D721Med (cell line): Measurements from ENCODE around the gene EEPD1.

Experiments used
- DNase-seq: peaks from one replicate; pipeline ENCODE4 v3.0.0; 2011; ENCODE audit warnings: low spot score; ENCODE audit not compliant: insufficient read length
- FAIRE-seq: peaks from 2 replicates; lab custom pipeline; 2011; peaks lifted over from hg19 to GRCh38; lab: Jason Lieb, UNC
- TF ChIP-seq, protein P1 (sequence below): IDR thresholded peaks from 2 replicates; pipeline ENCODE4 v1.5.1; 2012; ENCODE audit warnings: mild to moderate bottlenecking, control low read depth; ENCODE audit not compliant: insufficient read depth; ENCODE audit errors: missing control alignments

The EEPD1 gene

DNA sequence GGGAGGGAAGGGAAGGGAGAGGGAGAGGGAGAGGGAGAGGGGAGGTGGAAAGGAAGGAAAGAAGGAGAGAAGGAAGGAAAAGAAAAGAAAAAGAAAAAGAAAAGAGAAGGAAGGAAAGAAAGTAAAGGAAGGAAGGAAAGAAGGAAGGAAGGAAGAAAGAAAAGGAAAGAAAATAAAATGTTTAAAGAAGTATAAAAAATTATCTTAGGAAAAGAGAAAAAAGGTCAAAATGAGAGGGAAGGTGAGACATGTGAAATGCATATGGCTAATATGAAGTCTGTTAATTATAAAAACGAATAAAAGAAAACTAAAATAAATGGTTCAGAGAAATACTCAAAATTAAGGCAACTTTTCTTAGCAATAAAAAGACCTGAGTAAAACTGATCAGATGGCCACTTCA lies 190.5 kb downstream of the EEPD1 start:
- FAIRE-seq (no peak), DNase-seq (no peak)
- TF ChIP-seq, protein P1, sequence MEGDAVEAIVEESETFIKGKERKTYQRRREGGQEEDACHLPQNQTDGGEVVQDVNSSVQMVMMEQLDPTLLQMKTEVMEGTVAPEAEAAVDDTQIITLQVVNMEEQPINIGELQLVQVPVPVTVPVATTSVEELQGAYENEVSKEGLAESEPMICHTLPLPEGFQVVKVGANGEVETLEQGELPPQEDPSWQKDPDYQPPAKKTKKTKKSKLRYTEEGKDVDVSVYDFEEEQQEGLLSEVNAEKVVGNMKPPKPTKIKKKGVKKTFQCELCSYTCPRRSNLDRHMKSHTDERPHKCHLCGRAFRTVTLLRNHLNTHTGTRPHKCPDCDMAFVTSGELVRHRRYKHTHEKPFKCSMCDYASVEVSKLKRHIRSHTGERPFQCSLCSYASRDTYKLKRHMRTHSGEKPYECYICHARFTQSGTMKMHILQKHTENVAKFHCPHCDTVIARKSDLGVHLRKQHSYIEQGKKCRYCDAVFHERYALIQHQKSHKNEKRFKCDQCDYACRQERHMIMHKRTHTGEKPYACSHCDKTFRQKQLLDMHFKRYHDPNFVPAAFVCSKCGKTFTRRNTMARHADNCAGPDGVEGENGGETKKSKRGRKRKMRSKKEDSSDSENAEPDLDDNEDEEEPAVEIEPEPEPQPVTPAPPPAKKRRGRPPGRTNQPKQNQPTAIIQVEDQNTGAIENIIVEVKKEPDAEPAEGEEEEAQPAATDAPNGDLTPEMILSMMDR = no peak

DNA sequence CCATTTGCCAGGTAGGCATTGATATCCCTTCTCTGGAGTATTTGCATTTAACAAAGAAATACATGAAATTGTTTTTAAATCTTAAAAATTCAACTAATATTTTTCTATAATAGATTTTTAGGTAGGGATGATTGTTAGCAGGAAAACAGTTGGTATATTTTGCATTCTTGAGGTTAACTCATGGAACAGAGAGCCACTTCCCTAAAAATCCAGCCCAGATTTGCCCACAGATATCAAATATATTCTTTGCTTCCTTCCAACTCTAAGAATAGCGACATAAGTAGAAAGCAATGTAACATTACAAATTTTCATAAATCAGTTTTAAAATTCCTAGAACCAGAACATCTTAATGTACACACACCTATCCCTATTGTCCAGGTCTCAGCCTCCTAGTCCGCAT lies 191.6 kb downstream of the EEPD1 start:
- TF ChIP-seq, protein P1 = no peak
- DNase-seq (no peak), FAIRE-seq (no peak)

DNA sequence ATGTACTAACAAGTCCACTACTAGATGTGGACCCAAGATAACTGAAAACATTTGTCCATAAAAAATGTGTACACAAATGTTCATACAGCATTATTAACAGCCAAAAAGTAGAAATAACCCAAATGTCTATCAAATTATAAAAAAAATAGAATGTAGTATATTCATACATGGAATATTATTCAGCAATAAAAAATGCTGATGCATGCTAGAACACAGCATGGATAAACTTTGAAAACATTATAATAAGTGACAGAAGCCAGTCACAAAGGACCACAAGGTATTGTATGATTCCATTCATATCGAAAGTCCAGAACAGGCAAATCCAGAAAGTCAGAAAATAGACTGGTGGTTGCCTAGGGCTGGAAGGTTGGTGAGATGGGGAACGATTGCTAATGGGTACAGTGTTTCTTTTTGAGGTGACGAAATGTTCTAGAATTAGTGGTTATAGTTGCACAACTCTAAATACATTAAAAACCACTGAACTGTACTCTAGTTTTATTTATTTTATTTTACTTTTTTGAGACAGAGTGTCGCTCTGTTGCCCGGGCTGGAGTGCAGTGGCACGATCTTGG lies 193.3 kb downstream of the EEPD1 start:
- TF ChIP-seq, protein P1 = no peak
- FAIRE-seq (no peak), DNase-seq (no peak)

DNA sequence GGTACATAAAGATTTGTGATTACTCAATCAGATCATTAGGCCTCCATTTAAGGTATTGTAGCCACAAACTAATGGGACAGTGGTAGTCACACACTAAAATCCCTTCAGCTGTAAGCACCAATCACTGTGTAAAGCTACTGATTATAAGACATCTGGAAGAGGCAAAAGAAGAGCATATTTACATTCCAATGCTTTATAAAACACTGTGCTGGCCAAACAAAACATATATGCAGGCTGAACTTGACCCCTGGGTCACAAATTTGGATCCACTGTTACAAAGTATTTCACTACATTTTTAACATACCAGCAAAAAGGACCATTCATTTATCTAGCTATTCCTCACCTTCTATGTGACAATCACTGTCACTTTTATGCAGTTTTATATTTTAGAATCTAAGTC lies 195.2 kb downstream of the EEPD1 start:
- TF ChIP-seq, protein P1 = no peak
- FAIRE-seq = peak; percentile 25
- DNase-seq = no peak

DNA sequence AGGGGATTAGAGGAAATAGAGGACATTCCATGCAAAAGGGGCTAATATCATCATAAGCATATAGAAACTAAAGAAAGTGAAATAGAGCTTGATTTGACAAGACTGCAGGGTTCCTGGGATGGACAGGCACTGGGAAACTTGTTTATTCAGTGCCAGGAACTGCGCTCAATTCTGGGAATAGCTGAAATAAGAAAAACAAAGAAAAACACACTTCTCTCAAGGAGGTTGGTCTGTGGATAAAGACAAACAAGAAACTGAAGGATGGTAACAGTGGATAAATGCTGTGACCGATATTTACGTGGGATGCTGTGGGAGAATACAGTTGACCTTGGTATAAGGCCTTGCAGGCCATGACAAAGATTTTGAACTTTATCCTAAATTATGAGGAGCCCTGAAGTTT lies 195.7 kb downstream of the EEPD1 start:
- no peak for DNase-seq
- no peak for FAIRE-seq
- TF ChIP-seq, protein P1 = no peak

DNA sequence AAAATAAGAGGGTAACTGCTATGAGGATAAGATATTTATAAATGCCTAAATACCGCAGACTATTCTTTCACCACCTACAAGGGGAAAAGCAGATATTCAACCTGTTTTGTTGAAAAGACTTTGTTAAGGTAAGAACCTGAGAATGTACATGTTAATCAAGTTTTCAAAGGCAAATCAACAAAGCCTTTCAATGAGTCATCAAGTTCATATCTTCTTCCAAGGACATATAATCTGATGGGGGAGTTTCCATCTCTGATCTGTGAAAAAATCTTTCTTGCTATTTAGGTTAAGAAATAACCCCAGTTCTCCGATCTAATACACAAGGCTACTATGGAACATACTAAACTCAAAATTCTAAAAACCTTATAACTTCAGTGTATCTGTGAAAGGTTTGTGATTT lies 196.6 kb downstream of the EEPD1 start:
- DNase-seq = no peak
- TF ChIP-seq, protein P1 = no peak
- FAIRE-seq = peak; percentile 35
